ENCODE data around the gene CLDN20. TPM values are rescaled to one million over a fixed set of nuclear protein-coding genes. Genes with fewer than 3 reads are reported as not detected.
"Not testable (repeated sequence)": the region's sequence is repeated elsewhere in the genome, so short reads cannot be mapped to it uniquely, and the experiment has no call there.

Gene CLDN20
- total and polyA plus RNA-seq, 2 of the 8 experiments (the other 6 are each of a cell fraction or from before 2014, with no cell fraction given): not detected

DNA sequence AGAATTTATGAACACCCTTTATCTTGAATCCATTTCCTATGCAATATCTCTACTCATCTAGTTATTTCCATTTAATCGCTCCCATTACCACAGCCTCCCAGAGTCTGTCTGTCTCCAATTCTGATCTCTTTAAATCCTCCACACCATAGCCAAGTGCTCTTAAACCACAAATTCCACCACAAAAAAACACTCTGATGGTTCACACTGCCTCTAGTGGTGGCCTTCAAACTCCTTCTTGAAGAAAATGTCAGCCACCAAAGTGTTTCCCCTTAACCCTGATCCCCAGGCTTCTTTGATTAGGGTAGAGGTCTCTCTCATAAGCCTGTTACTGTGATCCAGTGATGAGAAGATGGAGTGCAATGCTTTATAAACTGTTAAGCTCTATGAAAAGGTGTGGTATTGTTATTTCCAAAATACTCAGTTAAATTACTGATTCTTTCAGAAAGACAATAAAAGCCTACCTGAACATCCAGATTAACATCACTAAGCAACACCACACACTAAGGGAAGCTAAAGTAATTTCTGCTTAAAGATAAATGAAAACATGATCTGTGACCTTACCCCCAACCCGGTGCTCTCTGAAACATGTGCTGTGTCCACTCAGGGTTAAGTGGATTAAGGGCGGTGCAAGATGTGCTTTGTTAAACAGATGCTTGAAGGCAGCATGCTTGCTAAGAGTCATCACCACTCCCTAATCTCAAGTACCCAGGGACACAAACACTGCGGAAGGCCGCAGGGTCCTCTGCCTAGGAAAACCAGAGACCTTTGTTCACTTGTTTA is 4.5 kb downstream of the CLDN20 start:
- H2BK5ac ChIP-seq (ENCODE audit: low read depth, low read length); H3K4me2 ChIP-seq (ENCODE audit: insufficient read depth in 1 of 2, low read depth in 2 of 2, low read length in 2 of 2); H4K20me1 ChIP-seq (replicated peaks in 1 of 2; ENCODE audit: control insufficient read depth in 1 of 2, insufficient read depth in 2 of 2, low read length in 2 of 2); H3K79me1 ChIP-seq (ENCODE audit: low read depth, low read length); H3K4me1 ChIP-seq (replicated peaks in 1 of 4; ENCODE audit: control insufficient read depth in 3 of 4, insufficient read depth in 4 of 4, low read length in 3 of 4); H3K18ac ChIP-seq (ENCODE audit: extremely low read depth, low read length); H3K9ac ChIP-seq (replicated peaks in 1 of 4; ENCODE audit: extremely low read depth in 1 of 4, low read depth in 3 of 4, low read length in 3 of 4); H3K79me2 ChIP-seq (ENCODE audit: control insufficient read depth in 1 of 2, insufficient read depth in 2 of 2, low read length in 2 of 2); H3K14ac ChIP-seq (ENCODE audit: insufficient read length); H2BK15ac ChIP-seq (ENCODE audit: low read length); H3K4ac ChIP-seq (replicated peaks; ENCODE audit: insufficient read length, low read depth, low read length); H2BK12ac ChIP-seq (ENCODE audit: low read depth, low read length); H4K8ac ChIP-seq (ENCODE audit: extremely low read depth, insufficient read depth, low read length); H2AFZ ChIP-seq (ENCODE audit: low read length); H3K23ac ChIP-seq (ENCODE audit: insufficient read length); H3K9me3 ChIP-seq (ENCODE audit: insufficient read depth in 2 of 2, low read depth in 1 of 2, low read length in 1 of 2); H3K4me3 ChIP-seq (ENCODE audit: extremely low read depth in 1 of 4, insufficient read depth in 2 of 4, low read depth in 3 of 4, low read length in 4 of 4); H2BK120ac ChIP-seq (replicated peaks; ENCODE audit: low read depth, low read length); H2AK5ac ChIP-seq (ENCODE audit: low read depth, low read length); H3K27me3 ChIP-seq (replicated peaks in 1 of 4; ENCODE audit: control insufficient read depth in 3 of 4, extremely low read depth in 1 of 4, insufficient read depth in 3 of 4, low read length in 3 of 4); H3K23me2 ChIP-seq (ENCODE audit: low read depth, low read length); H3K56ac ChIP-seq (replicated peaks; ENCODE audit: insufficient read length, low read depth, low read length); H2BK20ac ChIP-seq (ENCODE audit: low read length); H3K27ac ChIP-seq (ENCODE audit: low read depth, low read length); H4K5ac ChIP-seq (ENCODE audit: insufficient read length, low read depth, low read length); DNase-seq (ENCODE audit: low read depth in 1 of 2, low spot score in 2 of 2); H4K91ac ChIP-seq (replicated peaks; ENCODE audit: insufficient read length, low read length): not testable (repeated sequence)
- POLR2A ChIA-PET (ENCODE audit: partially characterized antibody): interaction anchor here (0.6 to 1.7 kb wide), 2 partner anchors 9 to 267 kb away, joined by 3 to 5 read pairs; no protein-coding TSS in a partner anchor
- FAIRE-seq: peak; percentile 72
- H3K36me3 ChIP-seq (ENCODE audit: control insufficient read depth in 2 of 4, insufficient read depth in 4 of 4, low read length in 3 of 4): peaks cover 0 to 14% (median 7%) of the 10 kb centered on the region in 4 experiments; a peak in 4 of 8 replicates
- CTCF ChIA-PET (ENCODE audit: partially characterized antibody): interaction anchor here (0.5 to 4.2 kb wide), 17 partner anchors 9 to 920 kb away, joined by 3 to 17 read pairs (median 4); no protein-coding TSS in a partner anchor
- WGBS, 2 experiments (ENCODE audit: extremely low coverage in 1 of 2, insufficient coverage in 1 of 2, insufficient read length in 1 of 2, insufficient replicate concordance in 2 of 2, low coverage in 1 of 2, low lambda C conversion rate in 2 of 2, missing lambda C conversion rate in 1 of 2): 88% methylated on average over 3 of the region's 5 CpGs; no CpG with 5 or more reads in 1 of the 2 experiments
- TF ChIP-seq, protein P1, sequence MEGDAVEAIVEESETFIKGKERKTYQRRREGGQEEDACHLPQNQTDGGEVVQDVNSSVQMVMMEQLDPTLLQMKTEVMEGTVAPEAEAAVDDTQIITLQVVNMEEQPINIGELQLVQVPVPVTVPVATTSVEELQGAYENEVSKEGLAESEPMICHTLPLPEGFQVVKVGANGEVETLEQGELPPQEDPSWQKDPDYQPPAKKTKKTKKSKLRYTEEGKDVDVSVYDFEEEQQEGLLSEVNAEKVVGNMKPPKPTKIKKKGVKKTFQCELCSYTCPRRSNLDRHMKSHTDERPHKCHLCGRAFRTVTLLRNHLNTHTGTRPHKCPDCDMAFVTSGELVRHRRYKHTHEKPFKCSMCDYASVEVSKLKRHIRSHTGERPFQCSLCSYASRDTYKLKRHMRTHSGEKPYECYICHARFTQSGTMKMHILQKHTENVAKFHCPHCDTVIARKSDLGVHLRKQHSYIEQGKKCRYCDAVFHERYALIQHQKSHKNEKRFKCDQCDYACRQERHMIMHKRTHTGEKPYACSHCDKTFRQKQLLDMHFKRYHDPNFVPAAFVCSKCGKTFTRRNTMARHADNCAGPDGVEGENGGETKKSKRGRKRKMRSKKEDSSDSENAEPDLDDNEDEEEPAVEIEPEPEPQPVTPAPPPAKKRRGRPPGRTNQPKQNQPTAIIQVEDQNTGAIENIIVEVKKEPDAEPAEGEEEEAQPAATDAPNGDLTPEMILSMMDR (IDR thresholded peaks at IDR 0.05; ENCODE audit: control extremely low read depth in 1 of 3, insufficient read depth in 1 of 3, low read depth in 1 of 3, low read length in 3 of 3): peak in 2 of 3 experiments; percentile 44 to 69; a peak in 3 of 4 replicates
- TF ChIP-seq TEAD4 (IDR thresholded peaks at IDR 0.05; ENCODE audit: low read depth, low read length) (0 out of 2 replicates have a peak, but pooled peaks have one; percentile 29), RAD21 (IDR thresholded peaks at IDR 0.05 in 1 of 2, conservative IDR thresholded peaks at IDR 0.05 in 1 of 2; ENCODE audit: low read depth in 2 of 2, low read length in 2 of 2) (peak; percentile 37 to 44; a peak in 3 of 4 replicates), YY1 (IDR thresholded peaks at IDR 0.05; ENCODE audit: low read depth, low read length) (peak; percentile 57; the same call in 1 of the 2 replicates)

All from H1 (cell line).